Neural cell (in vitro differentiated cells): ENCODE results near the gene IQCM.

Experiments used
- CTCF ChIP-seq: fragments of 450-650 bp; IDR thresholded peaks from 2 replicates; pipeline ENCODE4 v1.5.1; 2014; ENCODE audit warnings: antibody characterized with exemption, mild to moderate bottlenecking, moderate library complexity; ENCODE audit not compliant: poor library complexity, severe bottlenecking
- EZH2 ChIP-seq: fragments of 200-600, 300-800 bp; shearing (Covaris generic), sonication (generic); IDR thresholded peaks from 2 replicates; pipeline ENCODE4 v1.6.1; 2014; ENCODE audit warnings: antibody characterized with exemption, low read length, borderline replicate concordance, mild to moderate bottlenecking; ENCODE audit not compliant: insufficient read depth, poor library complexity, severe bottlenecking
- POLR2AphosphoS5 ChIP-seq: IDR thresholded peaks from 2 replicates; pipeline ENCODE4 v1.6.1; 2012
- TAF1 ChIP-seq: IDR thresholded peaks from 2 replicates; pipeline ENCODE4 v1.6.1; 2012; ENCODE audit warnings: low read depth

GRCh38 chr4:149719357-149719756 is 96.3 kb downstream of the IQCM start:
- TF ChIP-seq CTCF = no peak
- no peak for TF ChIP-seq POLR2AphosphoS5
- no peak for TF ChIP-seq EZH2
- no peak for TF ChIP-seq TAF1
